Measurements from ENCODE around the gene TMEM266.

TMEM266 gene

DNA sequence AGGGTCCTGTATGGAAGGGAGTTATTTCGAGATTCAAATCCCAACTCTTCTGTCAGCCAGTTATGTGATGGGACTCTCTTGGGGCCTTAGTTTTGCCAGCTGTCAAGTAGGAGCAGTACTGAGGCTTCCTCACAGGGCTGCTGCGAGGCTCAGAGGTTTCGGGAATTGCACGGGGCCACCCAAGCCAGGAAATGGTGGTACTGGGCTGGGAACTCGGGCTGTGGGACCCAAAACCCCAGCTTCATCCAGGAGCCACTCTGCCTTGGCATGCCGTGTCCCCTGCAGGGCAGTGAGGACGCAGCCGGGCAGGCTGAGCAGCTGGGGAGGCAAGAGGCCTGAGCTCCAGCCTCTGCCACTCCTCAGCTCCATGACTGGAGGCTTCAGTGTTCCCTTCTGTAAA is 132.9 kb downstream of the TMEM266 start:
- Histone ChIP-seq H3K4me1 (ENCODE audit: control insufficient read depth, insufficient read depth, low read length) (no peaks in the 10 kb centered on the region), H3K4me3 (ENCODE audit: low read depth, low read length) (no peak overlapping the region), H3K27me3 (ENCODE audit: control insufficient read depth, insufficient read depth, low read length) (peaks cover 14% of the 10 kb centered on the region), H3K36me3 (ENCODE audit: control insufficient read depth, insufficient read depth, low read length) (no peaks in the 10 kb centered on the region), H3K9me3 (ENCODE audit: control insufficient read depth, insufficient read depth, low read length) (no peaks in the 10 kb centered on the region), H3K9ac (ENCODE audit: low read depth, low read length) (no peak overlapping the region)

DNA sequence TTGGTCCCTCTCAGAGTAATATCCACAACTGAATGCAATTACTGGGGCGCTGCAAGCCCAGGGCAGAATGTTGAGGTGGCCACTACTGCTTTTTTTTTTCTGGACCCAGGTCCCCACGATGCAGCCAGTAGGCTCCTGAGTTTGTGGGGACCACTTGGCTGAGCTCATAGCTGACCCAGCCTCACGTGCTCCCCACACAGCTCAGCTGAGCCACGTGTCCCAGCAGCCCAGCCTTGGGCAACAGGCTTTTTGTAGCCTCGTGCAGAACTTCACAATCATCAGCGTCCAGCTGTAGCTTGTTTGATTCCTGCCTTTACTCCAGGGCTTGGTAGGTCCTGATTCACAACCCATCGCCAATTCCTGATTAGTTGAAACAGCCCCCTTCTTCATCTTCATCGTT is 134.1 kb downstream of the TMEM266 start:
- H3K36me3 ChIP-seq (ENCODE audit: control insufficient read depth, insufficient read depth, low read length): no peaks in the 10 kb centered on the region
- H3K9me3 ChIP-seq (ENCODE audit: control insufficient read depth, insufficient read depth, low read length): no peaks in the 10 kb centered on the region
- no peak overlapping the region for H3K4me3 ChIP-seq (ENCODE audit: low read depth, low read length)
- H3K27me3 ChIP-seq (ENCODE audit: control insufficient read depth, insufficient read depth, low read length): peaks cover 14% of the 10 kb centered on the region
- no peaks in the 10 kb centered on the region for H3K4me1 ChIP-seq (ENCODE audit: control insufficient read depth, insufficient read depth, low read length)
- H3K9ac ChIP-seq (ENCODE audit: low read depth, low read length): no peak overlapping the region

DNA sequence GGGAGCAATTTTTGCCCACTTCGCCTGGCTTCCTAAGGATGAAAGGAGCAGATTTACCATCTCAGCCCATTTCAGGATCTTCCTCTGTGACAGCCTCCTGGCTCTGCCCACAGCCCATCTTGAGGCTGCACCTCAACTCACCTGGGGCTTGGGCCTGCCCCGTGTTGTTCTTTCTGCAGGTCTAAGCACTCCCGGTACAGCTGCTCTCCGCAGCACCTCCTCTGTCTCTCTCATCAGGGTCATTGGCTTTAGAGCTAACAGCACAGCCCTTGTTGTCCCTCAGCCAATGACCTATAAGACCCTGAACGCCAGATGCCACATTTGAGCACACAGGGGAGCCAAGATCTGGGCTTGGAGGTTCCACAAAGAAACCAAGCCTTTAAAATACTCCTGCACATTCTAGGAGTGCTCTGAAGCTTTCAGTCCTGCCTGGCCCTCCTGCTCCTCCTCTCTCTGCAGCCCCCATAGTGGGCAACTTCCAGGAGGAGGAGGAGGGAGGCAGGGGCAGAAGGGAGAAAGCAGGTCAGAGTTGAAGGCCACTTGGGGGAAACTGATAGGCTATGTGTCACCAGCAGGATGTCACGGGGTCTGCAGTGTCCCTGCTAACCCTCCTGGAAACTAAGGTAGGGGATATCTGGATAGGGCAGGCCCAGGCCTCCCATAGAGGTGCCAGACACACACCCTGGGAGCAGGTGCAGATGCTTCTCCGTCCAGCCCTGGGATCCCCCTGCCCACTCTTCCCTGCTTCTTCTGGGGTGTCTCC is 135.9 kb downstream of the TMEM266 start:
- Histone ChIP-seq H3K9ac (ENCODE audit: low read depth, low read length) (no peak overlapping the region), H3K36me3 (ENCODE audit: control insufficient read depth, insufficient read depth, low read length) (no peaks in the 10 kb centered on the region), H3K9me3 (ENCODE audit: control insufficient read depth, insufficient read depth, low read length) (no peaks in the 10 kb centered on the region), H3K4me1 (ENCODE audit: control insufficient read depth, insufficient read depth, low read length) (no peaks in the 10 kb centered on the region), H3K4me3 (ENCODE audit: low read depth, low read length) (no peak overlapping the region), H3K27me3 (ENCODE audit: control insufficient read depth, insufficient read depth, low read length) (peaks cover 5% of the 10 kb centered on the region)

DNA sequence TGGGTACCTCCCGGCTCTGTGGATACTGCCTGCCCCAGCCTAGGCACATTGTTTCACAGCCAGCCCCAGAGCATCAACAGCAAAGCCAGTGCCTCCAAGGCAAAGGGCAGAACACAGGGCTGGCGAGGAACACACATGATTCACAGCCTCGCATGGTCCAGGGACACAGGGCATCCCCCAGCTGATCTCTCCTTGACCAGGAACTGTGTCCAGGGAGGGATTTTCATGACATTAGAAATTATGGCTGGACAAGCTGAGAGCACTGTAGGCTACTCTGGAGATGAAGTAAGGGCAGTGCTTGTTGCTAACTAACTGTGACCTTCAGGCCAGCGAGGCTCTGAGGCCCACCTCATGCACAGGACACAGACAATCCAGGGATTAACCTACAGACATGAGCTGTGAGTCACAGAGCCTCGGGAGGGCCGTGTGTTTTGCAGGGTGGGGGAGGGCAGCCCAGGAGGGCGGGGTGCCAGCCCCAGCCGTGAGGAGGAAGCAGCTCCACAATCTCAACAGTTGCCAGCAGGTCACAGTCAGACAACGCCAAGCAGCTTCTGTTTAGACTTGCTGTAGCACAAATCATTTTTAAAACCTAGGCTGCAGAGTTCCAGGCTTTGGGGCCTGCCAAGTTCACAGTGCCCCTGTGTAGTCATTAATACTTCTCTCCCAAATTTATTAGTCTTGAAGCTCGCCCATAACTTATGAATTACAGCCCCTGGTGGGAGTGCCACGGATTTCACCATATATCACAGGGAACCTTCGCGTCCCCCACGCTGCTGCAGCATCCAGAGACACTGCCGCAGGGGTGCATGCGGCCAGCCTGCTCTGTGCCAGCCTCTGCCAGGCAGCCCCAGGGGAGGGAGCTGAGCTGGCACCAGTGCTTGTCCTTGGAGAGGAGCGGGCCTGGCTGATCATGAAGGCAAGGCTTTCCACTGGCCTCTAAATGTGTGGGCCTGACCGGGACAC is 136.8 kb downstream of the TMEM266 start:
- Histone ChIP-seq H3K4me3 (ENCODE audit: low read depth, low read length) (no peak overlapping the region), H3K9me3 (ENCODE audit: control insufficient read depth, insufficient read depth, low read length) (no peaks in the 10 kb centered on the region), H3K9ac (ENCODE audit: low read depth, low read length) (no peak overlapping the region), H3K4me1 (ENCODE audit: control insufficient read depth, insufficient read depth, low read length) (no peaks in the 10 kb centered on the region), H3K27me3 (ENCODE audit: control insufficient read depth, insufficient read depth, low read length) (no peaks in the 10 kb centered on the region), H3K36me3 (ENCODE audit: control insufficient read depth, insufficient read depth, low read length) (no peaks in the 10 kb centered on the region)

- no peak overlapping the region for H3K9ac ChIP-seq (ENCODE audit: low read depth, low read length)
- no peaks in the 10 kb centered on the region for H3K4me1 ChIP-seq (ENCODE audit: control insufficient read depth, insufficient read depth, low read length)
- no peak overlapping the region for H3K4me3 ChIP-seq (ENCODE audit: low read depth, low read length)
- H3K36me3 ChIP-seq (ENCODE audit: control insufficient read depth, insufficient read depth, low read length): no peaks in the 10 kb centered on the region
- no peaks in the 10 kb centered on the region for H3K9me3 ChIP-seq (ENCODE audit: control insufficient read depth, insufficient read depth, low read length)
- H3K27me3 ChIP-seq (ENCODE audit: control insufficient read depth, insufficient read depth, low read length): no peaks in the 10 kb centered on the region
Observed at GRCh38 chr15:76197703-76198455, 138.1 kb downstream of the TMEM266 start.

DNA sequence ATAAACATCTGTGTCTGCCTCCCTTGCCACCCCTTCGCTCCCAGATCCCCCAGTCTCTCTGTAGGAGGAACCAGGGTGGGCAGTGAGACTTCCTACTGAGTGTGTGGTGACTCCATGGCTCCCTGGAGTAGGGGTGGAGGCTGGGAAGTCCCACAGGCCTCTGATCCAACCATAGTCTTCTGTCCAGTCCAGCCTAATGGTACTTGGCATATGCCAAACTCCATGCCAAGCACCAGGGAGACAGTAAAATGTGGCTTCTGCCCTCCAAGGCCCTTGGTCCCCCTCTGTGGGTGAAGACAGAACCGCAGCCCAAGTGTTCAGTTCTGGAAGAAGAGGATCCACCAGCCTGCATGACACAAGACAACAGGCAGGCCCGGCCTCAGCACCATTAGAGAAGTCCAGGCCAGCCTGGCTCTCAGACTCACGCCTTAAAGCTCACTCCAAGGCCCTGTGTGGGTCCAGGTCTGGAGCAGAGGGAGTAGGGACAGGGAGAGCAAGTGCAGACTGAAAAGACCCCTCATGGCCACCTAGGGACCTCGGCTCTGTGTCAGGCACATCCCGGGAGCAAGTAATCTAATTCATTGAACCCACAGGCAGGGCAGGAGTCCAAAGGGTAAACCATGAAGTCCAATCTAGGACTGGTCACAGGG is 138.8 kb downstream of the TMEM266 start:
- H3K4me1 ChIP-seq (ENCODE audit: control insufficient read depth, insufficient read depth, low read length): no peaks in the 10 kb centered on the region
- H3K27me3 ChIP-seq (ENCODE audit: control insufficient read depth, insufficient read depth, low read length): no peaks in the 10 kb centered on the region
- H3K4me3 ChIP-seq (ENCODE audit: low read depth, low read length): no peak overlapping the region
- H3K9me3 ChIP-seq (ENCODE audit: control insufficient read depth, insufficient read depth, low read length): no peaks in the 10 kb centered on the region
- H3K9ac ChIP-seq (ENCODE audit: low read depth, low read length): no peak overlapping the region
- no peaks in the 10 kb centered on the region for H3K36me3 ChIP-seq (ENCODE audit: control insufficient read depth, insufficient read depth, low read length)

GRCh38 chr15:76199106-76200082 is 139.6 kb downstream of the TMEM266 start:
- H3K36me3 ChIP-seq (ENCODE audit: control insufficient read depth, insufficient read depth, low read length): no peaks in the 10 kb centered on the region
- H3K4me3 ChIP-seq (ENCODE audit: low read depth, low read length): no peak overlapping the region
- no peak overlapping the region for H3K9ac ChIP-seq (ENCODE audit: low read depth, low read length)
- H3K27me3 ChIP-seq (ENCODE audit: control insufficient read depth, insufficient read depth, low read length): no peaks in the 10 kb centered on the region
- H3K9me3 ChIP-seq (ENCODE audit: control insufficient read depth, insufficient read depth, low read length): no peaks in the 10 kb centered on the region
- no peaks in the 10 kb centered on the region for H3K4me1 ChIP-seq (ENCODE audit: control insufficient read depth, insufficient read depth, low read length)

DNA sequence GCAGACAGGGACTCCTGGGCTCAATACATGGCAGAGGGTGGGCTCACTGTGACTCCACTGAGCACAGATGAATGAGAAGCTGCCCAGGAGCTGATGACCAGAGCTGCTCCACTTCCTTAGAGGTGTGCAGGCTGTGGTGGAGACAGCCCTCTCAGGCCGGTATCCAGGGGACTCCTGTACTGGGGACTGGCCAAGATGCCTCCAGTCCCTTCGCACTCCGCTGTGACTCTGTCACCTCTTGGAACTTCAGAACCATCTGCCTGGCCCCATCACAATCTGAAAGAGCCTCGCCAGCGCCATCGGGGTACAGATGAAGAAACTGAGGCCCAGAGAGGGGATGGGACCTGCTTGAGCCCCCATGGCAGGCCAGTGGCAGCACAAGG is 140.3 kb downstream of the TMEM266 start:
- no peaks in the 10 kb centered on the region for H3K4me1 ChIP-seq (ENCODE audit: control insufficient read depth, insufficient read depth, low read length)
- H3K4me3 ChIP-seq (ENCODE audit: low read depth, low read length): no peak overlapping the region
- no peak overlapping the region for H3K9ac ChIP-seq (ENCODE audit: low read depth, low read length)
- H3K27me3 ChIP-seq (ENCODE audit: control insufficient read depth, insufficient read depth, low read length): no peaks in the 10 kb centered on the region
- no peaks in the 10 kb centered on the region for H3K9me3 ChIP-seq (ENCODE audit: control insufficient read depth, insufficient read depth, low read length)
- peaks cover 2% of the 10 kb centered on the region for H3K36me3 ChIP-seq (ENCODE audit: control insufficient read depth, insufficient read depth, low read length)

DNA sequence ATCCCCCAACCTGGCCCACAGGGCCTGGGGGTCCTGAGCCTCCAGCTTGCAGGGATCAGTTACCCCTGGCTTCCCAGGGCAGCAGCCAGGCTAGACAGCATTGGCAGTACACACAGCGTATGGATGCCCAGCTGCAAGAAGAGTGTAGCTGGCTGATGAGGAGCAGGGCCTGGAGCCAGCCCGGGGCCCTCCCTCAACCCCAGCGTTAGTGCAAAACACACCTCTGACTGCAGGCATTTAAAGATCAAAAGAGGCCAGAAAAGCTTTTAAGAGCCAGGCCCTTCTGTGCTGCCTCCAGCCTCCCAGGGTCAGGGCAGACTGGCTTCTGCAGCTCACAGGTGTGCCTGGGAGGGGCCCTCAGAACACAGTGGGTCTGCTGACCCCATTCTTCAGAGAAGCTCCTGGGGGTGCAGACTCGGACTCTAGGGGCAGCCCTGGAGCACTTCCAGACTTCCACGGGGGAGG is 140.9 kb downstream of the TMEM266 start:
- no peaks in the 10 kb centered on the region for H3K9me3 ChIP-seq (ENCODE audit: control insufficient read depth, insufficient read depth, low read length)
- H3K4me1 ChIP-seq (ENCODE audit: control insufficient read depth, insufficient read depth, low read length): no peaks in the 10 kb centered on the region
- H3K36me3 ChIP-seq (ENCODE audit: control insufficient read depth, insufficient read depth, low read length): peaks cover 2% of the 10 kb centered on the region
- H3K4me3 ChIP-seq (ENCODE audit: low read depth, low read length): no peak overlapping the region
- no peak overlapping the region for H3K9ac ChIP-seq (ENCODE audit: low read depth, low read length)
- no peaks in the 10 kb centered on the region for H3K27me3 ChIP-seq (ENCODE audit: control insufficient read depth, insufficient read depth, low read length)

DNA sequence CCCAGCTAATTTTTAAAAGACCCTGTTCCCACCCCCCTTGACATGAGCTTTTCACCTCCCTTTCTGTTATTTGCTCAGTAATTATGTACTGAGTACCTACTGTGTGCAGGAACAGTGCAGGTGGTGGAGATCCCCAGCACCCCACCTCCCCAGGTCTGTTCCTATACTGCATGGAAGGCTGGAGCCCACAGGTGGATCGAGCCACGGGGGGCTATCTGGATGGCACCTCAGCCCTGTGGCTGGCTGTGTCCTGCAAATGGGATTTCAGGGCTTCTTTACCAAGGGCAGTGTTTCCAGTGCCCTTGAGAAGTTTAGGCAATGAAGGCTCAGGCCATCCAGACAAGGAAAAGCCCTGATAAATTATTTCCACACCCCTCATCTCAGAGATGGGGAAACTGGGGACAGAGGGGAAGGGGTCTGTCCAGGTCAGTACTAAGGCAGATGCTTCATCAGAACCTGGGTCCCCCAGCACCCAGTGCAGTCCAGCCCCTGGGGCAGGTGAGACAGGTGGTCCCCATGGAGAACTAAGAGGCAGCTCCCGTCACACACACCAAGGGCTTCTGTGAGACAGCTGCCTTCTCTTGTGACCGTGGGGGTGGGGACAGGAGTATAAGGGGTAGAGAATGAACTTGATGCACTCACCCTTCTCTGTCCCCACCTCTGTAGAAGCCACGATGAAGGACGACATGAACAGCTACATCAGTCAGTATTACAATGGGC is 141.9 kb downstream of the TMEM266 start:
- H3K36me3 ChIP-seq (ENCODE audit: control insufficient read depth, insufficient read depth, low read length): peaks cover 2% of the 10 kb centered on the region
- H3K9me3 ChIP-seq (ENCODE audit: control insufficient read depth, insufficient read depth, low read length): no peaks in the 10 kb centered on the region
- H3K4me1 ChIP-seq (ENCODE audit: control insufficient read depth, insufficient read depth, low read length): no peaks in the 10 kb centered on the region
- no peaks in the 10 kb centered on the region for H3K27me3 ChIP-seq (ENCODE audit: control insufficient read depth, insufficient read depth, low read length)
- H3K9ac ChIP-seq (ENCODE audit: low read depth, low read length): no peak overlapping the region
- no peak overlapping the region for H3K4me3 ChIP-seq (ENCODE audit: low read depth, low read length)

Data from iPS-15b (cell line).